Stomach (tissue), 4 donors: ENCODE measurements around the gene TMEM115.

Experiments
- CTCF ChIP-seq, 7 experiments: fragments of 450-650 bp in 4 of 7; fragments of 200-600 bp in 3 of 7; sonication (generic) in 3 of 7; IDR thresholded peaks; one replicate each; pipeline ENCODE4 v1.5.1; 2016 to 2019; ENCODE audit warnings: antibody characterized with exemption in 7 of 7, control low read depth in 2 of 7, mild to moderate bottlenecking in 1 of 7
- EP300 ChIP-seq: sonication (generic); formaldehyde crosslinking; IDR thresholded peaks from one replicate; pipeline ENCODE4 v1.6.1; 2017; ENCODE audit warnings: antibody characterized with exemption
- POLR2A ChIP-seq, 4 donors: fragments of 450-650 bp; IDR thresholded peaks; one replicate each; pipeline ENCODE4 v1.6.1; 2016; ENCODE audit warnings: antibody characterized with exemption in 4 of 4, control low read depth in 2 of 4, mild to moderate bottlenecking in 1 of 4, moderate library complexity in 1 of 4
- POLR2AphosphoS5 ChIP-seq, 3 donors: sonication (generic); formaldehyde crosslinking; IDR thresholded peaks; one replicate each; pipeline ENCODE4 v1.6.1; 2016; ENCODE audit warnings: antibody characterized with exemption in 3 of 3

DNA sequence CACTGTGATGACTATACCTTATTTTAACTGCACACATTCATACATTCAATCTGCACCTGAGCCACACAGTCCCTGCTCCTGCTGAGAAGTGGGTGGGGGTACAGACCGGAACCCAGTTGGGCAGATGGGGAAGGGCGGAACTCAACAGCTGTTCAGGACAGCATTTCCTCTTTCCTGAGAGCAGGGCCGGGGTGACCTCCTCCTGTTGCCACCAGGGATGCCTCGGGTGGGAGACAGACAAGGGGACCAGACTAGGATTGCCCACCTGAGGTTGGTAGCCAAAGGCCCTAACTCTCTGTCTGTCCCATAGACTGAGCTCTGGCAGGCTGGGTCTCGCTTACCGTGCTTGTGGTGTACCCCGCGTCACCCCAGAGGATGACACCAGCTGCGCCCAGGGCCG is 40.7 kb downstream of the TMEM115 start:
- TF ChIP-seq POLR2A (IDR thresholded peaks at IDR 0.05) (no peak), CTCF (IDR thresholded peaks at IDR 0.05) (no peak), EP300 (no peak), POLR2AphosphoS5 (IDR thresholded peaks at IDR 0.05) (no peak)
